Endometrium (tissue), 2 donors: Measurements from ENCODE around the gene DOCK8.

Source experiments
- FAIRE-seq: peaks from 2 replicates; lab custom pipeline; 2012; peaks lifted over from hg19 to GRCh38; lab: Jason Lieb, UNC
- donor health status: control.
- donor health status: control.

DOCK8 gene

GRCh38 chr9:311841-312240, 97.2 kb downstream of the DOCK8 start:
- FAIRE-seq: no peak

GRCh38 chr9:312596-313320, 98.1 kb downstream of the DOCK8 start:
- FAIRE-seq: no peak

- no peak for FAIRE-seq
Measured at GRCh38 chr9:316382-316965, 101.8 kb downstream of the DOCK8 start.

- FAIRE-seq: no peak
Measured at GRCh38 chr9:318646-319045, 104.0 kb downstream of the DOCK8 start.

GRCh38 chr9:324971-325370, 110.3 kb downstream of the DOCK8 start:
- no peak for FAIRE-seq

GRCh38 chr9:326667-327066, 112.0 kb downstream of the DOCK8 start:
- FAIRE-seq: no peak

GRCh38 chr9:328453-328852, 113.8 kb downstream of the DOCK8 start:
- FAIRE-seq: no peak

- no peak for FAIRE-seq
Measured at GRCh38 chr9:331197-331596, 116.5 kb downstream of the DOCK8 start.

GRCh38 chr9:335373-335772, 120.7 kb downstream of the DOCK8 start:
- FAIRE-seq: no peak

- no peak for FAIRE-seq
Measured at GRCh38 chr9:336039-336438, 121.4 kb downstream of the DOCK8 start.

GRCh38 chr9:338602-339001, 123.9 kb downstream of the DOCK8 start:
- FAIRE-seq: no peak

- FAIRE-seq: no peak
Measured at GRCh38 chr9:341634-342421, 127.2 kb downstream of the DOCK8 start.

- no peak for FAIRE-seq
Measured at GRCh38 chr9:343773-344172, 129.1 kb downstream of the DOCK8 start.

- no peak for FAIRE-seq
Measured at GRCh38 chr9:346111-346571, 131.5 kb downstream of the DOCK8 start.

- peak; percentile 64 for FAIRE-seq
Measured at GRCh38 chr9:347667-348292, 133.1 kb downstream of the DOCK8 start.

- no peak for FAIRE-seq
Measured at GRCh38 chr9:350384-350783, 135.7 kb downstream of the DOCK8 start.

GRCh38 chr9:351916-352315, 137.3 kb downstream of the DOCK8 start:
- FAIRE-seq: no peak

- no peak for FAIRE-seq
Measured at GRCh38 chr9:353077-353476, 138.4 kb downstream of the DOCK8 start.

- FAIRE-seq: no peak
Measured at GRCh38 chr9:354453-354852, 139.8 kb downstream of the DOCK8 start.

- no peak for FAIRE-seq
Measured at GRCh38 chr9:357560-357959, 142.9 kb downstream of the DOCK8 start.

- no peak for FAIRE-seq
Measured at GRCh38 chr9:362561-363273, 148.1 kb downstream of the DOCK8 start.

GRCh38 chr9:363274-363612, 148.6 kb downstream of the DOCK8 start:
- FAIRE-seq: no peak
